ENCODE results near the gene TTC31. TPM values are rescaled to one million over a fixed set of nuclear protein-coding genes. Genes with fewer than 3 reads are reported as not detected.

Gene TTC31
- total and polyA plus RNA-seq, 2 donors (not counting 1 experiment from before 2014, with no cell fraction given), result 68.5 to 72.3 TPM

DNA sequence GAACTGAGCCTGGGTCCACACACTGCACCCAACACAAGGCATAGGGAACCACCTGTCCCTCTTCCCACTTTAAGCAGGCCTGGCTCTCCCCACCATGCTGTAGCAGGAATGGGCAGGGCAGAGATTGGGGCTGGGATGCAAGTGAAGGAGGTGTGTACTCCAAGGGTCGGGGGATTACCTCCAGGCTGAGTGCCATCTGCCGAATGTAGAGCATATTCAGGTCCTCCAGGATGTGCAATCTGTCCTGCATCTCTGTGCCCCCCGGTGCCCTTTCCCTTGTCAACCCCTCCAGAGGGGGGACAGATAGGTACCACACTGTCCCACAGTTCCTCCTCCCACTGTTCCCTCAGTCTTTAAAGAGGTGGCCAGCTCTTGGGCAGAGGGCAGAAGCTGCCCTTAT, 43.5 kb upstream of the TTC31 start:
- H3K4me3 Mint-ChIP-seq, result peak overlapping the region; percentile 83
- Histone ChIP-seq H3K27ac (ENCODE audit: low read length in 2 of 2) (no peak overlapping the region), H3K79me2 (ENCODE audit: control insufficient read depth, insufficient read depth, low read length) (no peaks in the 10 kb centered on the region)

More for the DNA sequence above, 43.5 kb upstream of the TTC31 start:
- H3K4me3 ChIP-seq (ENCODE audit: control extremely low read depth in 1 of 5, extremely low read depth in 1 of 5, insufficient read depth in 1 of 5, low read depth in 2 of 5, low read length in 4 of 5), result peak overlapping the region in 2 of 5 experiments; percentile 33 to 55
- Mint-ChIP-seq H3K9me3 (ENCODE audit: insufficient read depth) (no peaks in the 10 kb centered on the region), H3K27ac (no peak overlapping the region), H3K27me3 (peaks cover 14% of the 10 kb centered on the region), H3K4me1 (peaks cover 48% of the 10 kb centered on the region)
- H2AFZ ChIP-seq (ENCODE audit: insufficient read depth, low read depth, low read length, poor library complexity, severe bottlenecking), result peak overlapping the region; percentile 72
- peaks cover 0 to 39% (median 12%) of the 10 kb centered on the region in 4 experiments for H3K27me3 ChIP-seq (replicated peaks in 1 of 4; ENCODE audit: control extremely low read depth in 1 of 4, control insufficient read depth in 3 of 4, insufficient read depth in 4 of 4, low read length in 3 of 4)
- 44% methylated on average over 3 of the region's 3 CpGs for WGBS (ENCODE audit: insufficient coverage)
- TF ChIP-seq EZH2 (IDR thresholded peaks at IDR 0.05; ENCODE audit: borderline replicate concordance, insufficient read depth, low read depth, low read length, poor library complexity, severe bottlenecking), result no peak
- TF ChIP-seq, protein P1, sequence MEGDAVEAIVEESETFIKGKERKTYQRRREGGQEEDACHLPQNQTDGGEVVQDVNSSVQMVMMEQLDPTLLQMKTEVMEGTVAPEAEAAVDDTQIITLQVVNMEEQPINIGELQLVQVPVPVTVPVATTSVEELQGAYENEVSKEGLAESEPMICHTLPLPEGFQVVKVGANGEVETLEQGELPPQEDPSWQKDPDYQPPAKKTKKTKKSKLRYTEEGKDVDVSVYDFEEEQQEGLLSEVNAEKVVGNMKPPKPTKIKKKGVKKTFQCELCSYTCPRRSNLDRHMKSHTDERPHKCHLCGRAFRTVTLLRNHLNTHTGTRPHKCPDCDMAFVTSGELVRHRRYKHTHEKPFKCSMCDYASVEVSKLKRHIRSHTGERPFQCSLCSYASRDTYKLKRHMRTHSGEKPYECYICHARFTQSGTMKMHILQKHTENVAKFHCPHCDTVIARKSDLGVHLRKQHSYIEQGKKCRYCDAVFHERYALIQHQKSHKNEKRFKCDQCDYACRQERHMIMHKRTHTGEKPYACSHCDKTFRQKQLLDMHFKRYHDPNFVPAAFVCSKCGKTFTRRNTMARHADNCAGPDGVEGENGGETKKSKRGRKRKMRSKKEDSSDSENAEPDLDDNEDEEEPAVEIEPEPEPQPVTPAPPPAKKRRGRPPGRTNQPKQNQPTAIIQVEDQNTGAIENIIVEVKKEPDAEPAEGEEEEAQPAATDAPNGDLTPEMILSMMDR (IDR thresholded peaks at IDR 0.05), result no peak
- intact Hi-C loops (cut with micrococcal nuclease), result no loop called here
- POLR2A ChIA-PET, result interaction anchor here (1.4 kb wide), 1 partner anchor 19 kb away, joined by 7 read pairs; the partner anchor contains the start of gene WBP1
- no peaks in the 10 kb centered on the region for H3K36me3 ChIP-seq (replicated peaks in 1 of 2; ENCODE audit: control extremely low read depth in 1 of 2, control insufficient read depth in 1 of 2, extremely low read depth in 1 of 2, insufficient read depth in 2 of 2, low read length in 1 of 2)
- peak overlapping the region; percentile 95 for H3K4me2 ChIP-seq (replicated peaks; ENCODE audit: low read depth, low read length, poor library complexity, severe bottlenecking)
- no peak for ATAC-seq (ENCODE audit: low read depth)
- peaks cover 0 to 9% (median 0%) of the 10 kb centered on the region in 3 donors for H3K9me3 ChIP-seq (ENCODE audit: control extremely low read depth in 1 of 3, control insufficient read depth in 2 of 3, insufficient read depth in 1 of 3, low read length in 2 of 3)
- CTCF ChIA-PET, result interaction anchor here (0.9 to 1.3 kb wide), 3 partner anchors 14 to 48 kb away, joined by 3 read pairs; no protein-coding TSS in a partner anchor
- DNase-seq, result no peak
- H4K20me1 ChIP-seq (ENCODE audit: control insufficient read depth, insufficient read depth, low read length, poor library complexity, severe bottlenecking), result no peaks in the 10 kb centered on the region
- peaks cover 36 to 46% of the 10 kb centered on the region in 2 donors for H3K4me1 ChIP-seq (ENCODE audit: control insufficient read depth in 2 of 2, insufficient read depth in 2 of 2, low read length in 2 of 2)
- H3K9ac ChIP-seq (ENCODE audit: low read length), result no peak overlapping the region
